HG03139 (cell line): ENCODE data around the gene COX7C.
"Not testable (repeated sequence)": the region's sequence is repeated elsewhere in the genome, so short reads cannot be mapped to it uniquely, and the experiment has no call there.

Experiments
- ATAC-seq: cut with Tn5 transposase; IDR thresholded peaks from one replicate; pipeline ENCODE4 v1.9.1; 2021; ENCODE audit not compliant: unreplicated experiment

The COX7C gene

GRCh38 chr5:86617756-86618576, at the start of gene COX7C:
TSS of gene COX7C (plus strand) at chr5:86617941. CDS start at chr5:86618056, 115 bp downstream.
- peak; percentile 99 for ATAC-seq

DNA sequence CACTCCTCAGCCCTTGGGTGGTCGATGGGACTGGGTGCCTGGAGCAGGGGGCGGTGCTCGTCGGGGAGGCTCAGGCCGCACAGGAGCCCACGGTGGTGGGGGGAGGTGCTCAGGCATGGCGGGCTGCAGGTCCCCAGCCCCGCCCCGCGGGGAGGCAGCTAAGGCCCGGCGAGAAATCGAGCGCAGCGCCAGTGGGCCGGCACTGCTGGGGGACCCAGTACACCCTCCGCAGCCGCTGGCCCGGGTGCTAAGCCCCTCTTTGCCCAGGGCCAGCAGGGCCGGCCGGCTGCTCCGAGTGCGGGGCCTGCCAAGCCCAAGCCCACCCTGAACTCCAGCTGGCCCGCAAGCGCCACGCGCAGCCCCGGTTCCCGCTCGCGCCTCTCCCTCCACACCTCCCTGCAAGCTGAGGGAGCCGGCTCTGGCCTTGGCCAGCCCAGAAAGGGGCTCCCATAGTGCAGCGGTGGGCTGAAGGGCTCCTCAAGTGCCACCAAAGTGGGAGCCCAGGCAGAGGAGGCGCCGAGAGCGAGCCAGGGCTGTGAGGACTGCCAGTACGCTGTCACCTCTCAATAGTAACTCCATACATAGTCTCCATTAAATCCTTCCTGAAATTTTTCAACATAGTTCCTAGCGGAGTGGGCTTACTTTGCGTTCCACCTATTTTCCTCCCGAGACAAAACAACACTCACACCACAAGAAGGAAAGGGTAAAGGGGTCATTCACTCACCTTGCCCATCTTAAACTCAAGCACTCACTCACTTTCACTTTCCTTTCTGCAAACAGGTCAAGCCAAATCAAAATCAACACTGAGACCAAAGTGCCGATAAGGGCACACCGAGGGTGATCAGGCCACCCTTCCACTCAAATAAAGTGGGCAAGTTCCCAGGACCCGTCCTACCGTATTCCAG, 48.0 kb upstream of the COX7C start:
- ATAC-seq = not testable (repeated sequence)

- no peak for ATAC-seq
Observed at GRCh38 chr5:86570427-86571083, 47.2 kb upstream of the COX7C start.

DNA sequence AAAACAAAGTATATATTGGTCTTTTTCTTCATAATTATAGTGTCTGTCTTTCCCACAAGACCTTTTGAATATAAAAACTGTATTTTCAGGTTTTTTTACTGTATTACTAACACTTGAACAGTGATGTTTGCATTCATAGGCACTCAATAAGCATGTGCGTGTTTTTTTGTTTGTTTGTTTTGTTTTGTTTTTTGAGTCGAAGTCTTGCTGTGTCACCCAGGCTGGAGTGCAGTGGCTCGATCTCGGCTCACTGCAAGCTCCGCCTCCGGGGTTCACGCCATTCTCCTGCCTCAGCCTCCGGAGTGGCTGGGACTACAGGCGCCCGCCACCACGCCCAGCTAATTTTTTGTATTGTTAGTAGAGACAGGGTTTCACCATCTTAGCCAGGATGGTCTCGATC, 46.6 kb upstream of the COX7C start:
- ATAC-seq = not testable (repeated sequence)

- no peak for ATAC-seq
Observed at GRCh38 chr5:86572825-86573517, 44.8 kb upstream of the COX7C start.

GRCh38 chr5:86579502-86579901, 38.2 kb upstream of the COX7C start:
- ATAC-seq = no peak

DNA sequence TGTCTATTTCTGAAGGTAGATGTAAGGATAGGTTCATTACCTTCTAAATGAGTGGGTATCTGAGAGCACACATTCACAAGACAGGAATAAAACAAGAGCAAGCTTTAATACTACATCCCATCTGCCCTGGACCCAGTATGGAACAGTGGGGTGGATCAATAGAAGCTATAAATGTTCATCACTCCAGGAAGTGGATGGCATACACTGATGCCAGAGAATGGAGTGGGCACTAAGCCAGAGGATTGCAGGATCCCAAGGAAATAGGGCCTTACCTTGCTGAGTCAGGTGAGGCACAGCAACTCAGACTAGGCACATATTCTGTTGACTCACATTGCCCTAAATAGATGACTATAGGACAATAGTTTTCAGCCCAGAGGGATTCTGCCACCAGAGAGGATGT, 21.3 kb upstream of the COX7C start:
- no peak for ATAC-seq

- no peak for ATAC-seq
Observed at GRCh38 chr5:86605881-86606280, 11.9 kb upstream of the COX7C start.

DNA sequence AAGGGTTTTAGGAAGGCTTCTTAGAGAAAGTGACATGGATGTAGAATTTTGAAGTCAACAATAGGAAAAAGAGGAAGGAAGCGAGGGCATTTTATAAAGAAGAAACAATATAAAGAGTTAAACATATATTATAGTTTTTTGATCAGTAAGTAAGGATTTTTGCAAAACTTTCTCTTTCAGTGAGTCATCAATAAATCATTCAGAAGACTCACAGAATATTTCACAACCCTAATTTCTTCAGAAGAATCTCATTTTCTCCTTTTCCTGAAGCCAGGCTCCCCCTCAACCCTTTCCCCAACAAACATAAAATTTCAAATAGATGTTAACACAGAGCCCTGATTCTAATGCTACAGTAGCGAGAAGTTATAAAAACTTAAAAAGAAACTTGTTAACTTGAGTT, 4.3 kb upstream of the COX7C start:
- ATAC-seq = no peak

DNA sequence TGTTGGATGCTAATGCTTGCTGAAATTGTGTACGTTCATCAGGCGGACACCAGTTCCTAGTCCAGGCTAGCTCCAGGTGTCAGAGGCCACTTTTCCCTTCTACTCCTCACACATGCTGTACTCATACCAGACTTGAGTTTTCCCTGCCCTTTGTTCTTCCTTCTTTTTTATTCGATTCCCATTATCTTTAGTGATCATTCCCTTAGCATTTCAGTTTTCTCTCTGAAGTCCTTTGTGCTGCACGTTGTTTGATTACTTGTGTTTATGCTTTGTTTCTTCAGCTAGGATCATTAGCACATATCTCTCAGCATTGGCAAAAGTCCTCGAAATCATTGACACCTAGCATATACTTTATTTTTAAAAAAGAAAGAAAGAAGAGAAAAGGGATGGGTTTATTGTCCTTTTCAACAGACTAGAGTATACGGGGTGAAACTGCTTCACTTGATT, 409 bp upstream of the COX7C start:
- no peak for ATAC-seq

GRCh38 chr5:86623785-86624483, 6.2 kb downstream of the COX7C start:
- no peak for ATAC-seq

GRCh38 chr5:86625148-86625547, 7.4 kb downstream of the COX7C start:
- ATAC-seq = no peak

GRCh38 chr5:86626149-86626548, 8.4 kb downstream of the COX7C start:
- ATAC-seq = no peak

- ATAC-seq = no peak
Observed at GRCh38 chr5:86631165-86631564, 13.4 kb downstream of the COX7C start.

- ATAC-seq = no peak
Observed at GRCh38 chr5:86640998-86641397, 23.3 kb downstream of the COX7C start.

DNA sequence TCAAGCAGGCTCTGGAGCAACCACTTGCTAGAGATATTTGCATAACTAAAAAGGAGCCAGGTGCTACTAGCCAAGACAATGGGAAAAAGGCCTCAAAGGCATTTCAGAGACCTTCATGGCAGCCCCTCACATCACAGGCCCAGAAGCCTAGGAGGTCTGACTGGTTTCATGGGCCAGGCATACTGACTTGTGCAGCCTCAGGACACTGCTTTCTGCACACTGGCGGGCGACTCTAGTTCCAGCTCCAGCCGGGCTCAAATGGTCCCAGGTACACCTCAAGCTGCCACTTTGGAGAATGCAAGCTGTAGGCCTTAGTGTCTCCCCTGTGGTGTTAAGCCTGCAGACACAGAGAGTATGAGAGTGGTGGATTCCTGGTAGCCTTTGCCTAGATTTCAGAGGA, 27.1 kb downstream of the COX7C start:
- ATAC-seq = no peak

DNA sequence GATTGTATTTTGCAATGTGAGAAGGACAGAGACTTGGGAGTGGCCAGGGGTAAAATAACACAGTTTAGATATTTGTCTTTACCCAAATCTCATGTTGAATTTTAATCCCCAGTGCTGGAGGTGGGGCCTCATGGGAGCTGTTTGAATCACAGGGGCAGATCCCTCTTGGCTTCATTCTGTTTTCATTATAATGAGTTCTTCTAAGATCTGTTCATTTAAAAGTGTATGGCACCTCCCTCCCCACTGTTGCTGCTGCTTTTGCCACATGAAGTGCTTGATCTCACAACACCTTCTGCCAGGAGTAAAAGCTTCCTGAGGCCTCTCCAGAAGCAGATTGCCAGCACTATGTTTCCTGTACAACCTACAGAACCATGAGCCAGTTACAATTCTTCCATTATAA, 28.1 kb downstream of the COX7C start:
- no peak for ATAC-seq

GRCh38 chr5:86646671-86647070, 28.9 kb downstream of the COX7C start:
- no peak for ATAC-seq

DNA sequence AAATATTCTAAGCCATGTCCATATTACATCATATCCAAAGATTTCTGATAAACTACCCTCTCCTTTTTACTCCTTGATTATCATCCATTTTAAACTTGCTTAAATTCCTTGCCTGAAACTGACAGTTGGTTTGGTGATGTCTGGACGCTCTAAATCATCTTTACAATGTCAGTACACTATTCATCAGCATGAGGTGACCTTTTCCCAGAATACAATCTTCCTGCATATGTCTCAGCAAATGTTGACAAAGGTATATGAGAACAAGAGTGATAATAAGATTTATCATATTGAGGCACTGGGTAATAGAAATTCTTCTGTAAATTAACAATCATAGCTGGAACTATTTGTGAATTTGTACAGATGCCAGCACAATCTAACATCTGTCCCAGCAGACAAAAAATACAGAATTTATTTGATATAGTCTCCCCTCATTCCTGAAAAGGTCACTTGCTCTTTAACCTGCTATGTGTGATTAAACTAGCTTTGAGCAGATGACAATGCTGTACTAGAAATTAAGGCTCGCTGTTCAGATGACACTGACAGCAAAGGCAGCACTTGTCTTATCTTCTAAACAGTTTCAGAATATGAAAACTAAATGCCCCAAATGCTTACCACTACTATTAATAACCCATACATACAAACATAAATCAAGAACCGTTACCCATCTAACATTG, 32.2 kb downstream of the COX7C start:
- ATAC-seq = no peak

DNA sequence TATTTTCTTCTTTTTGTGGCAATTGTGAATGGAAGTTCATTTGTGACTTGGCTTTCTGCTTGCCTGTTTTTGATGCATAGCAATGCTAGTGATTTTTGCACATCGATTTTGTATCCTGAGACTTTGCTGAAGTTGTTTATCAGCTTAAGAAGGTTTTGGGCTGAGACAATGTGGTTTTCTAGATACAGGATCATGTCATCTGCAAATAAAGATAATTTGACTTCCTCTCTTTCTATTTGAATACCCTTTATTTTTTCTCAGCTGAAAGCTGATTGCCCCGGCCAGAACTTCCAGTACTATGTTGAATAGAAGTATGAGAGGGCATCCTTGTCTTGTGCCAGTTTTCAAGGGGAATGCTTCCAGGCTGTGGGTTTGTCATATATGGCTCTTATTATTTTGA, 43.0 kb downstream of the COX7C start:
- ATAC-seq = not testable (repeated sequence)
